GM12865 (cell line): ENCODE data around the gene ZFAND3.

Experiments used
- DNase-seq: peaks from one replicate; pipeline ENCODE4 v3.0.0; 2010; ENCODE audit warnings: low read depth
- H3K4me3 ChIP-seq: 2 replicates; pipeline ENCODE4 v1.5.1; 2011; ENCODE audit warnings: mild to moderate bottlenecking, low read depth, low read length, control low read depth
- TF ChIP-seq, protein P1 (sequence below): IDR thresholded peaks from 2 replicates; pipeline ENCODE4 v1.5.1; 2011; ENCODE audit warnings: low read length, control low read depth, low read depth, inconsistent platforms; ENCODE audit not compliant: insufficient read depth; ENCODE audit errors: missing control alignments

Gene ZFAND3

DNA sequence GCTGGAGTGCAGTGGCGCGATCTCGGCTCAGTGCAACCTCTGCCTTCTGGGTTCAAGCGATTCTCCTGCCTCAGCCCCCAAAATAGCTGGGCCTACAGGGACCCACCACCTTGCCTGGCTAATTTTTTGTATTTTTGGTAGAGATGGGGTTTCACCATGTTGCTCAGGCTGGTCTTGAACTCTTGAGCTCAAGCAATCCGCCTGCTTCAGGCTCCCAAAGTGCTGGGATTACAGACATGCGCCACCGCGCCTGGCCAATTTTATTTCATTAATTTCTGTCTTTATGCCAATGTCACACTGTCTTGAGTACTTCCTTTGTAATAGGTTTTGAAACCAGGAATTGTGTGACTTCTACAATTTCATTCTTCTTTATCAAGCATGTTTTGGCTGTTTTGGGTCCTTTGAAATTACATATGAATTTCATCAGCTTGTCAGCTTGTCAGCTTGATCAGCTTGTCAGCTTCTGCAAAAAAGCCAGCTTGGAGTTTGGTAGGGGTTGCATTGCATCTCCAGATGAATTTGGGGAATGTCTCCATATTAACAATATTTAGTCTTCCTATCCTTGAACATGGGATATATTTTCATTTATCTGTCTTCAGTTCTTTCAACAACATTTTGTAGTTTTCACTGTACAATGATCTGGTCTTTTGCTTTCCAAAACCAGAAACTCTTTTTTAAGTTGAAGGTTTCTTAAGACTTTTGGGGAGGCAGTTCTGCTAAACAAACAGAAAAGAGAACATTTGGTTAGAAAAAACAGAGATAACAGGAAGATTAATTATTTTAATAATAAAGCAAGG, 20.8 kb downstream of the ZFAND3 start:
- TF ChIP-seq, protein P1, sequence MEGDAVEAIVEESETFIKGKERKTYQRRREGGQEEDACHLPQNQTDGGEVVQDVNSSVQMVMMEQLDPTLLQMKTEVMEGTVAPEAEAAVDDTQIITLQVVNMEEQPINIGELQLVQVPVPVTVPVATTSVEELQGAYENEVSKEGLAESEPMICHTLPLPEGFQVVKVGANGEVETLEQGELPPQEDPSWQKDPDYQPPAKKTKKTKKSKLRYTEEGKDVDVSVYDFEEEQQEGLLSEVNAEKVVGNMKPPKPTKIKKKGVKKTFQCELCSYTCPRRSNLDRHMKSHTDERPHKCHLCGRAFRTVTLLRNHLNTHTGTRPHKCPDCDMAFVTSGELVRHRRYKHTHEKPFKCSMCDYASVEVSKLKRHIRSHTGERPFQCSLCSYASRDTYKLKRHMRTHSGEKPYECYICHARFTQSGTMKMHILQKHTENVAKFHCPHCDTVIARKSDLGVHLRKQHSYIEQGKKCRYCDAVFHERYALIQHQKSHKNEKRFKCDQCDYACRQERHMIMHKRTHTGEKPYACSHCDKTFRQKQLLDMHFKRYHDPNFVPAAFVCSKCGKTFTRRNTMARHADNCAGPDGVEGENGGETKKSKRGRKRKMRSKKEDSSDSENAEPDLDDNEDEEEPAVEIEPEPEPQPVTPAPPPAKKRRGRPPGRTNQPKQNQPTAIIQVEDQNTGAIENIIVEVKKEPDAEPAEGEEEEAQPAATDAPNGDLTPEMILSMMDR, result no peak
- DNase-seq, result no peak
- no peak overlapping the region for H3K4me3 ChIP-seq

DNA sequence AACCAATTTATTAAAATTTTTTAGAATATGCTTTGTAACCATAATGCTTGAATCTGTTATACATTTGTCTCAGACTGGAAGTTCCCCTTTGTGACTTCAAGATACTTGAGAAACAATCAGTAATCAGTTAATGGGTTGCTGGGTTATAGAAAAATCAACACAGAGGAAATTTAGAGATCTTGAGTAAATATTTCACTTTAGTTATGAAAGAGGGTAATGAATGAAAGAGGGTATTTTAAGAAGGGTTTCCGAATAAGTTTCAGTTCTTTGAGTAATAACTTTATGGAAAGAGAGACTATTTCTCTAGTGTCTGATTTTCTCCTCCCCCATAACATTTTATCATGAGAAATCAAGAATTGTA, 21.4 kb downstream of the ZFAND3 start:
- no peak for DNase-seq
- TF ChIP-seq, protein P1, result no peak
- no peak overlapping the region for H3K4me3 ChIP-seq

DNA sequence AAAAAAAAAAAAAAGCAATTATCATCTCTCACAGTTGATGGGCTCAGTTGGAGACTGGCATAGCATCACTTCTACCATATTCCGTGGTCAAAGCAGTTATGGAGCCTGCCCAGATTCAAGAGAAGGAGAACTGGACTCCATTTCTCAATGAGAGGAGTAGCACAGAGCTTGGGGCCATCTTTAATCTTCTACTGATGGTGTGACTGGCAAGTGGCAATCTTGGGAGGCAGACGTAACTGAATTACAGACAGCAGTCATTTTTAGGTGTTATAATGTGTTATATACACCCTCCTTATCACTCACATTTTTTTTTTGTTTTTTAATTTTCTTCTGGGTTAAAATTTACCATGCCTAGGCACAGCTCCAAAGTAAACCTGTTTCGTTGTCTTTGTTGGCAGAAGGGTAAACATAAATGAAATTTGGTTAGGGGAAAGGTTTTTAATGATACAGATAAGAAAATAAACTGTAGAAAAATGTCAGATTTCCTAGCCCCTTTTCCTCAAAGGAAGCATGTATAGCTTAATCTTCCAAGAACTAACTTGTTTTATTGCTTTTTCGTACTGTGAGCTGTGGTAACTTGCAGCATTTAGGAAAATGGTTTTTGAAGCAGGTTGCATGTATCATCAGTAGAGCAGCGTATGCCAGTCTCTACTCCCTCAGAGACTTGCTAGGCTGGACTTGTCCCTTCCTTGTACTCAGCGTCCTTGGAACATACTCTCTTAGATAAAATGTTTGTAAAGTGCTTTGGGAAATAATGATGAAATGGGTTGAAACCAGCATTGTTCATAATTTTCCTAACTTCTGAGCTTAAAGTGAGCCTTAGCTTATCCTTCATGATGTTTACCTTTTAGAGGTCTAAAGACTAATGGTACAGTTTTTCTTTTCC, 25.7 kb downstream of the ZFAND3 start:
- TF ChIP-seq, protein P1, result no peak
- no peak for DNase-seq

DNA sequence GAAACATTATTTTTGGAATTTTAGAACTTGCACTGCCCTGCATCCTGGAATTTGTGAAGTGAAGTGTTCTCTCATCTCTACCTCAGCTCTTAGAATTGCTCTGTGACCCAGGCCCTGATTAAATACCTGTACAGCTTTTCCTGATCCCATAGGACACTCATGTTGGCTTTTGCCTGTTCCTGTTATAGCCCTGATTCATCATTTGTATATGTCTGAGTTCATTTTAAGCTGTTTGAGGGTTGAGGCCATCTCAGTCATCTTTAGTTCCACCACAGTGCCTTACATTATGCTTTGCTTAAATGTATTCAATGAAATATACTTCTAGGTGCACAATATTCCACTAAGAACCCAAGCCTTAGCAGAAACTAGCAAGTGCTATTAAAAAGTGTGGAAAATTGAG, 26.4 kb downstream of the ZFAND3 start:
- DNase-seq, result no peak
- TF ChIP-seq, protein P1, result no peak
- H3K4me3 ChIP-seq, result no peak overlapping the region

More for the DNA sequence above, 25.7 kb downstream of the ZFAND3 start:
- H3K4me3 ChIP-seq, result no peak overlapping the region

DNA sequence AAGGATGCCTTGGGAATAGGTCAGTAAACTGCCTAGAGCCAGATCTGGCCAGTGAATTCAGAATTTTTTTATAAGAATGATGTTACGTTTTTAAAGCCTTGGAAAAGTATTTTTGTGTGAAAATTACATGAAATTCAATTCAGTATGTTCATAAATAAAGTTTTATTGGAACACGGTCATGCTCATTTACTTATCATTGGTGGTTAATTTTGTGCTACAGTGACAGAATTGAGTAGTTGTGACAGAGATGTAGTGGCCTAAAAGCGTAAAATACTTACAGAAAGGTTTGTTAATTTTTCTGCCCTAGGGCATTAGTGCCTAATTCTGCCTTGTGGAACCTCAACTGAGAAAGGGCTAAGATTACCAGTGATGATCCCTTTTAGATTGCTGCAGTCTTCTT, 28.2 kb downstream of the ZFAND3 start:
- H3K4me3 ChIP-seq, result no peak overlapping the region
- TF ChIP-seq, protein P1, result no peak
- no peak for DNase-seq

DNA sequence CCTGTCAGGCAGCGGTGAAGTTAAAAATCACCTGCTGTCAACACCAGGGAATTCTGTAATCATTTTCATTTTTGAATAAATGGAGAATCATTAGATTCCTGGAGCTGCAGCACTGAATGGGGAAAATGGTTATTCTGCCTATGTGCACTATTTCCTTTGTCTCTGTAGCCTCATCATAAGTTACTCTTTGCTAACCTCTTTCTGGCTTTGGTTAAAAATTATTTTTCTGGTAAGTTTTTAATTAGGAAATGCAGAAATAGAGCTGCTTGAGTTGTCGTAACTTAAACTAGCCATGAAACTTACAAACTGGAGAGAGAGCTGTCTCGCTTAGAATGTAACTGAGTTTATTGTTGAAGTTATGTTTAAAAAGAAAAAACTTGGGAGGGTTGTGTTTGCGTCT, 28.8 kb downstream of the ZFAND3 start:
- no peak for DNase-seq
- H3K4me3 ChIP-seq, result no peak overlapping the region
- TF ChIP-seq, protein P1, result no peak
